K562 (cell line): Measurements from ENCODE around the gene ADSS1. TPM values are rescaled to one million over a fixed set of nuclear protein-coding genes. Genes with fewer than 3 reads are reported as not detected.
A peak's percentile ranks its signal among the peaks of the same experiment; 100 is the strongest.

Source experiments
- ELF1 ChIP-seq: fragments of 200-800 bp; sonication (Bioruptor generic); IDR thresholded peaks from 2 replicates; pipeline ENCODE4 v1.6.1; 2016; ENCODE audit warnings: missing genetic modification characterization, missing compliant biosample characterization
- ELF2 ChIP-seq: fragments of 250-450 bp; sonication (Bioruptor Pico); IDR thresholded peaks from 2 replicates; pipeline ENCODE4 v1.5.0; 2021; ENCODE audit warnings: mild to moderate bottlenecking
- EP300 ChIP-seq: IDR thresholded peaks from 2 replicates; pipeline ENCODE4 v1.6.1; 2012; ENCODE audit warnings: low read length, improper control_type of control experiment
- KDM2B ChIP-seq: fragments of 250-450 bp; sonication (Bioruptor Pico); IDR thresholded peaks from 2 replicates; pipeline ENCODE4 v1.8.0; 2021; ENCODE audit warnings: mild to moderate bottlenecking, moderate library complexity
- MAZ ChIP-seq, 2 experiments: fragments of 450-650 bp in 1 of 2; sonication (generic) in 1 of 2; formaldehyde crosslinking; IDR thresholded peaks in 1 of 2; conservative IDR thresholded peaks in 1 of 2; 2 replicates each; pipeline versions ENCODE4 v1.4.0 to v1.5.0; 2020; ENCODE audit warnings: mild to moderate bottlenecking in 1 of 2, missing genetic modification reagents in 1 of 2
- MBD2 ChIP-seq: sonication (generic); IDR thresholded peaks from 2 replicates; pipeline ENCODE4 v1.6.1; 2016; ENCODE audit warnings: low read depth, borderline replicate concordance
- NR2C1 ChIP-seq, 2 experiments: fragments of 450-650 bp; IDR thresholded peaks; 2 replicates each; pipeline ENCODE4 v1.6.1; 2017; ENCODE audit warnings: mild to moderate bottlenecking in 2 of 2, antibody characterized with exemption in 1 of 2, inconsistent platforms in 1 of 2, missing compliant biosample characterization in 1 of 2, missing genetic modification characterization in 1 of 2
- NR2C2 ChIP-seq, 2 experiments: fragments of 200-800 bp in 1 of 2; sonication (Bioruptor generic) in 1 of 2; sonication (generic) in 1 of 2; formaldehyde crosslinking in 1 of 2; IDR thresholded peaks; 2 replicates each; pipeline versions ENCODE4 v1.6.1 to v1.8.0; 2016 to 2022; ENCODE audit warnings: mild to moderate bottlenecking in 1 of 2, missing compliant biosample characterization in 1 of 2, missing genetic modification characterization in 1 of 2, missing genetic modification reagents in 1 of 2
- POLR2B ChIP-seq: fragments of 450-650 bp; IDR thresholded peaks from 2 replicates; pipeline ENCODE4 v1.6.1; 2018; ENCODE audit warnings: low read depth; ENCODE audit not compliant: partially characterized antibody
- SMC3 ChIP-seq: conservative IDR thresholded peaks from 2 replicates; pipeline ENCODE4 v1.6.1; 2011; ENCODE audit warnings: low read depth, low read length, improper control_type of control experiment; ENCODE audit not compliant: insufficient read depth
- ZNF197 ChIP-seq: fragments of 200-800 bp; sonication (Bioruptor generic); IDR thresholded peaks from 2 replicates; pipeline ENCODE4 v1.6.1; 2016; ENCODE audit warnings: low read depth, missing genetic modification characterization, missing compliant biosample characterization
- polyA plus RNA-seq, 8 experiments: library from polyadenylated mRNA; depleted of rRNA in 4 of 8; stranded (reverse) in 5 of 8; unstranded in 3 of 8; fragments of >200 nt; fragmentation: Nextera tagmentation in 2 of 8; fragmentation: Illumina TruSeq in 1 of 8; extraction: Ambion mirVana in 2 of 8; extraction: Trizol in 1 of 8; gene quantifications; 2 replicates each; pipeline versions ENCODE4 v1.2.1 to v1.2.3, GENCODE V29; 2011 to 2014; ENCODE audit warnings: inconsistent platforms in 1 of 8, missing spikeins in 1 of 8
- total RNA-seq, 7 experiments: library from RNA; depleted of rRNA in 6 of 7; stranded (reverse); fragments of >200 nt in 6 of 7; fragmentation: Illumina TruSeq in 2 of 7; extraction: Trizol in 2 of 7; gene quantifications; 2 replicates each; pipeline versions ENCODE4 v1.2.1 to v1.2.3, GENCODE V29; 2011 to 2021; ENCODE audit warnings: low replicate concordance in 1 of 7
- TF ChIP-seq, protein P1 (sequence below): fragments of 450-650 bp; formaldehyde crosslinking; IDR thresholded peaks from 2 replicates; pipeline ENCODE4 v1.4.0; 2020; ENCODE audit warnings: mild to moderate bottlenecking, moderate library complexity
- TF ChIP-seq, protein P2 (sequence below), 3 experiments: IDR thresholded peaks in 2 of 3; conservative IDR thresholded peaks in 1 of 3; 2 replicates each; pipeline ENCODE4 v1.5.1; 2011 to 2012; ENCODE audit warnings: low read length in 3 of 3, mild to moderate bottlenecking in 3 of 3, control low read depth in 2 of 3, improper control_type of control experiment in 1 of 3, inconsistent platforms in 1 of 3, low read depth in 1 of 3, mixed read lengths in 1 of 3, moderate library complexity in 1 of 3; ENCODE audit not compliant: insufficient read depth in 2 of 3
- TF ChIP-seq, protein P3 (sequence below): sonication (generic); formaldehyde crosslinking; IDR thresholded peaks from 2 replicates; pipeline ENCODE4 v1.8.1; 2023; ENCODE audit warnings: missing genetic modification reagents, mild to moderate bottlenecking, borderline replicate concordance

ADSS1 gene
- total and polyA plus RNA-seq, 9 of the 15 experiments (the other 6 are each of a cell fraction or from before 2014, with no cell fraction given), result 0.53 to 5.9 (median 3.9) TPM

GRCh38 chr14:104768437-104769323 lies 44.7 kb downstream of the ADSS1 start (continued):
- TF ChIP-seq NR2C1 (IDR thresholded peaks at IDR 0.05) (0 out of 2 replicates have a peak, but pooled peaks have one; percentile 15), NR2C1 (tag; IDR thresholded peaks at IDR 0.05) (no peak), ELF2 (CRISPR knock-in tag) (no peak), MAZ (CRISPR knock-in tag; conservative IDR thresholded peaks at IDR 0.05 in 1 of 2, IDR thresholded peaks at IDR 0.05 in 1 of 2) (peak in 1 of 2 experiments; percentile 76; a peak in 1 of 4 replicates), KDM2B (no peak), MBD2 (no peak), SMC3 (peak; percentile 74), NR2C2 (CRISPR knock-in tag; IDR thresholded peaks at IDR 0.05) (no peak), NR2C2 (tag; IDR thresholded peaks at IDR 0.05) (0 out of 2 replicates have a peak, but pooled peaks have one; percentile 15), ZNF197 (CRISPR knock-in tag) (no peak), ELF1 (tag) (0 out of 2 replicates have a peak, but pooled peaks have one; percentile 21), POLR2B (peak; percentile 43), EP300 (no peak)
- TF ChIP-seq, protein P1, sequence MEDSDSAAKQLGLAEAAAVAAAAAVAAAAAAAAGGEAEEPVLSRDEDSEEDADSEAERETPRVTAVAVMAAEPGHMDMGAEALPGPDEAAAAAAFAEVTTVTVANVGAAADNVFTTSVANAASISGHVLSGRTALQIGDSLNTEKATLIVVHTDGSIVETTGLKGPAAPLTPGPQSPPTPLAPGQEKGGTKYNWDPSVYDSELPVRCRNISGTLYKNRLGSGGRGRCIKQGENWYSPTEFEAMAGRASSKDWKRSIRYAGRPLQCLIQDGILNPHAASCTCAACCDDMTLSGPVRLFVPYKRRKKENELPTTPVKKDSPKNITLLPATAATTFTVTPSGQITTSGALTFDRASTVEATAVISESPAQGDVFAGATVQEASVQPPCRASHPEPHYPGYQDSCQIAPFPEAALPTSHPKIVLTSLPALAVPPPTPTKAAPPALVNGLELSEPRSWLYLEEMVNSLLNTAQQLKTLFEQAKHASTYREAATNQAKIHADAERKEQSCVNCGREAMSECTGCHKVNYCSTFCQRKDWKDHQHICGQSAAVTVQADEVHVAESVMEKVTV (CRISPR knock-in tag), result peak; percentile 37; the same call in 1 of the 2 replicates
- TF ChIP-seq, protein P2, sequence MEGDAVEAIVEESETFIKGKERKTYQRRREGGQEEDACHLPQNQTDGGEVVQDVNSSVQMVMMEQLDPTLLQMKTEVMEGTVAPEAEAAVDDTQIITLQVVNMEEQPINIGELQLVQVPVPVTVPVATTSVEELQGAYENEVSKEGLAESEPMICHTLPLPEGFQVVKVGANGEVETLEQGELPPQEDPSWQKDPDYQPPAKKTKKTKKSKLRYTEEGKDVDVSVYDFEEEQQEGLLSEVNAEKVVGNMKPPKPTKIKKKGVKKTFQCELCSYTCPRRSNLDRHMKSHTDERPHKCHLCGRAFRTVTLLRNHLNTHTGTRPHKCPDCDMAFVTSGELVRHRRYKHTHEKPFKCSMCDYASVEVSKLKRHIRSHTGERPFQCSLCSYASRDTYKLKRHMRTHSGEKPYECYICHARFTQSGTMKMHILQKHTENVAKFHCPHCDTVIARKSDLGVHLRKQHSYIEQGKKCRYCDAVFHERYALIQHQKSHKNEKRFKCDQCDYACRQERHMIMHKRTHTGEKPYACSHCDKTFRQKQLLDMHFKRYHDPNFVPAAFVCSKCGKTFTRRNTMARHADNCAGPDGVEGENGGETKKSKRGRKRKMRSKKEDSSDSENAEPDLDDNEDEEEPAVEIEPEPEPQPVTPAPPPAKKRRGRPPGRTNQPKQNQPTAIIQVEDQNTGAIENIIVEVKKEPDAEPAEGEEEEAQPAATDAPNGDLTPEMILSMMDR (IDR thresholded peaks at IDR 0.05 in 2 of 3, conservative IDR thresholded peaks at IDR 0.05 in 1 of 3; ENCODE audit: insufficient read depth in 2 of 3, low read depth in 1 of 3, low read length in 3 of 3), result peak; percentile 61 to 89 (median 85)
- TF ChIP-seq, protein P3, sequence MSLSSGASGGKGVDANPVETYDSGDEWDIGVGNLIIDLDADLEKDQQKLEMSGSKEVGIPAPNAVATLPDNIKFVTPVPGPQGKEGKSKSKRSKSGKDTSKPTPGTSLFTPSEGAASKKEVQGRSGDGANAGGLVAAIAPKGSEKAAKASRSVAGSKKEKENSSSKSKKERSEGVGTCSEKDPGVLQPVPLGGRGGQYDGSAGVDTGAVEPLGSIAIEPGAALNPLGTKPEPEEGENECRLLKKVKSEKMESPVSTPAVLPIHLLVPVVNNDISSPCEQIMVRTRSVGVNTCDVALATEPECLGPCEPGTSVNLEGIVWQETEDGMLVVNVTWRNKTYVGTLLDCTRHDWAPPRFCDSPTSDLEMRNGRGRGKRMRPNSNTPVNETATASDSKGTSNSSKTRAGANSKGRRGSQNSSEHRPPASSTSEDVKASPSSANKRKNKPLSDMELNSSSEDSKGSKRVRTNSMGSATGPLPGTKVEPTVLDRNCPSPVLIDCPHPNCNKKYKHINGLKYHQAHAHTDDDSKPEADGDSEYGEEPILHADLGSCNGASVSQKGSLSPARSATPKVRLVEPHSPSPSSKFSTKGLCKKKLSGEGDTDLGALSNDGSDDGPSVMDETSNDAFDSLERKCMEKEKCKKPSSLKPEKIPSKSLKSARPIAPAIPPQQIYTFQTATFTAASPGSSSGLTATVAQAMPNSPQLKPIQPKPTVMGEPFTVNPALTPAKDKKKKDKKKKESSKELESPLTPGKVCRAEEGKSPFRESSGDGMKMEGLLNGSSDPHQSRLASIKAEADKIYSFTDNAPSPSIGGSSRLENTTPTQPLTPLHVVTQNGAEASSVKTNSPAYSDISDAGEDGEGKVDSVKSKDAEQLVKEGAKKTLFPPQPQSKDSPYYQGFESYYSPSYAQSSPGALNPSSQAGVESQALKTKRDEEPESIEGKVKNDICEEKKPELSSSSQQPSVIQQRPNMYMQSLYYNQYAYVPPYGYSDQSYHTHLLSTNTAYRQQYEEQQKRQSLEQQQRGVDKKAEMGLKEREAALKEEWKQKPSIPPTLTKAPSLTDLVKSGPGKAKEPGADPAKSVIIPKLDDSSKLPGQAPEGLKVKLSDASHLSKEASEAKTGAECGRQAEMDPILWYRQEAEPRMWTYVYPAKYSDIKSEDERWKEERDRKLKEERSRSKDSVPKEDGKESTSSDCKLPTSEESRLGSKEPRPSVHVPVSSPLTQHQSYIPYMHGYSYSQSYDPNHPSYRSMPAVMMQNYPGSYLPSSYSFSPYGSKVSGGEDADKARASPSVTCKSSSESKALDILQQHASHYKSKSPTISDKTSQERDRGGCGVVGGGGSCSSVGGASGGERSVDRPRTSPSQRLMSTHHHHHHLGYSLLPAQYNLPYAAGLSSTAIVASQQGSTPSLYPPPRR (CRISPR knock-in tag), result no peak
